ENCODE results near the gene MOB2.

The MOB2 gene

DNA sequence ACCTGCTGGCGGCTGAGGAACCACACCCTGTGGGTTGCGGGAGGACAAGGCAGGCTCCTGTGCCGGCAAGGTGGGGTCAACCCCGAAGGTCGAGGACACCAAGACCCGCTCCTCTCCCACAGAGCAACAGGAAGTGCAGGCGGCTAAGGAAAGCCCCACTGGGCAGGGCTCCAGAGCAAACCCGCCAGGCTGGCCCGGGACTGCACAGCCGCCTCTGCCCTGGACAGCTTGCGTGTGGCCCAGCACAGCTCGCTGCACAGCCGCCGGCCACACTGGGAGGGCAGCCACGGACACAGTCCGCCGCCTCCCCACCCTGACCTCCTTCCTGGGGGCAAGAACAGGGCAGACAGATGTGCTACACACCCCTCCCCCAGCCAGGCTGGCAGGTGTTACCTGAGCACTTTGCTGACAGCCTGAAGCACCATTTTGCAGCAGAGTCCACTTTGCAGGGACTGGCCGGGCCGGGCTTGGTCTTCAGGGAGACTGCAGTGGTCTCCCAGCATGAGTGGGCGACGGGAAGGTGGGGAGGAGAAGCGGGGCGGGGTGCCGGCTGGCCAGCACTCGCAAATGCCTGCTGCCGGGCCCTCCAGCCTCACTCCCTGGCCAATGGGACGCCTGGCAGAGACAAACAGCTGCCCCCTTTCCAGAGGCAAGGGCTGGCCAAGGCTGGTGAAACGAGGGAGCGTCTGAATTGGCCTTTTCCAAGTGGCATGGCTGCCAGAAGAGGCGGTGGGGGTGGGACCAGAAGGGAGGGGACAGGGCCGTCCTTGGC, at the start of gene MOB2:
Gene MOB2 (minus strand): TSS at position 726 of the 772 bp plus-strand sequence. CDS start 223 bp downstream, at position 503.
- DNase-seq, result no peak

GRCh38 chr11:1534682-1535081, 48.1 kb upstream of the MOB2 start:
- no peak for DNase-seq

GRCh38 chr11:1534171-1534570, 47.6 kb upstream of the MOB2 start:
- no peak for DNase-seq

GRCh38 chr11:1533342-1533725, 46.8 kb upstream of the MOB2 start:
- DNase-seq, result no peak

DNA sequence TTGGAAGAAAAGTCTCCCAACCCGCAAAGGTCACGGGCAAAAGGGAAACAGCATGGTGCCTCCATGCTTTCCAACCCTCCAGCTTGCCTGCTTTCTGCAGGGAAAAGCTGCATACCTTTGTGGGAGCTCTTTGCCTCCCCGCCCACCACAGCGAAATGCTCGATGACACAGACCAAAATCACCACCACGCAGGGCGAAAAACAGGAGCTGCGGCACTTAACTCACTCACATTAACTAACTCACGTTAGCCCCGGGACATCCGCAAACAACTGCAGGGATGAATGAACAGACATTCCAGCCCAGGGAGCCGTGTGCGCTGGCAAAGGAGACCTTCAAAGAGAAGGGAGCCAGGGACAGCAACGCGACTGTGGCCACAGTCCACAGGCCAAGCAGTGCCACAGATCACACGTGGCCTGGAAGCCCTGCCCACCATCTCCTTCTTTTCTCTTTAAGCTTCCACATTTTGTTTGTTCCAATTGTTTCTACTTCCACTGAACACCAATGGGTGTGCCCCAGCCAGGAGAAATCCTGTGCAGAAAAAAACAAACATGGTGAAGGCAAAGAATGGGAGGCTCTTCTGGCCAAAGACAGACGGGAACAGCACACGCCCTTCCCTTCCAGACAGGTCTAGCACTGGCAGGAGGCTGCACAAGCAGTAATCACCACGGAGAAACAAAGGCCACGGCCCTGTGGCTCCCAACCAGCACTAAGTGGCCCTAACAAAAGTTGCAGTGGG, 46.2 kb upstream of the MOB2 start:
- no peak for DNase-seq

DNA sequence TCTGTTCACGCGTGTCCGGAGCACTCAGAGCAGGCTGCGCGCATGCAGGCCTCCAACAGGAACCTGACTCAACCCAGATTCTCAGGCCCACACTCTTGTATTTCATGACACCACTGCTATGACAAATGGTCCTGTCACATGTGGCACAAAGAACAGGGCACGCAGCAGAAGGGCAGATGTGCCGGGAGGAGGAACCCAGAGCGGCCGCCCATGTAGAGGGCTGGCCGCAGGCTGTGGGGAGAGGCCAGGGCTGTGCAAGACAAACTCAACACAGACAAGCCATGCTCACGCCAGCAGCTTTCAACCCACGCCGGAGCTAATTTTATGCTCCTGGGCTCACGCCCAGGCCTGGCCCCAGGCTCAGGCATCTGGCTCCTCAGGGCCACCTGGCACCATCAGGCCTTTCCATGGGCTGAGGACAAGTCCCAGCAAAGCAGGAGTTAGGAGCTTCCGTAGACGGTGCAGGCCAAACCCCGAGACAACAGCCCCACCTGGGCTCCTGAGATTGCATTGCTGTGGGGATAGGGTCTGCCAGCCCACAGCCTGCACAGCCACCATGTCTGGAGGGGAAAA, 45.5 kb upstream of the MOB2 start:
- no peak for DNase-seq

GRCh38 chr11:1531449-1532013, 45.0 kb upstream of the MOB2 start:
- no peak for DNase-seq

- DNase-seq, result no peak
These were observed 44.3 kb upstream of the MOB2 start for GRCh38 chr11:1530686-1531448.

GRCh38 chr11:1529774-1530173, 43.2 kb upstream of the MOB2 start:
- DNase-seq, result no peak

GRCh38 chr11:1529286-1529685, 42.7 kb upstream of the MOB2 start:
- DNase-seq, result no peak

DNA sequence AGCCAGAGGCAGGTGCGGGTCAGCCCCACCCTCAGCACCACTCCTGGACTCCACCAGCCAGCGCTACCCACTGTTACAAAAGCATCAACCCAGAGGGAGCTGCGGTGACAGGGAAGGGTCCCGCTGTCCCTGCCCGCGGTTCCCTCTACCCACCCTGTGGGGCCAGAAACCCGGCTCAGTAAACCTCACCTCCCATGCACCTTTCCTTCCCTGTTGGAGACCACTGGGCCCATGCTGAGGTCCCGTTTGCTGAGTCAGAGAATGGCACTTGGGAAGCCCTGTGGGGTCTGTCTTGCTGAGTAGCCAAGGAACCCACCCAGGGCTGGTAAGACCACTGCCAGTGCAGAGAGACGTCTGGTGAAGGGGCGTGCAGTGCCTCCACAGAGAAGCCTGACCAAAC, 42.1 kb upstream of the MOB2 start:
- DNase-seq, result no peak

GRCh38 chr11:1526785-1527184, 40.2 kb upstream of the MOB2 start:
- no peak for DNase-seq

DNA sequence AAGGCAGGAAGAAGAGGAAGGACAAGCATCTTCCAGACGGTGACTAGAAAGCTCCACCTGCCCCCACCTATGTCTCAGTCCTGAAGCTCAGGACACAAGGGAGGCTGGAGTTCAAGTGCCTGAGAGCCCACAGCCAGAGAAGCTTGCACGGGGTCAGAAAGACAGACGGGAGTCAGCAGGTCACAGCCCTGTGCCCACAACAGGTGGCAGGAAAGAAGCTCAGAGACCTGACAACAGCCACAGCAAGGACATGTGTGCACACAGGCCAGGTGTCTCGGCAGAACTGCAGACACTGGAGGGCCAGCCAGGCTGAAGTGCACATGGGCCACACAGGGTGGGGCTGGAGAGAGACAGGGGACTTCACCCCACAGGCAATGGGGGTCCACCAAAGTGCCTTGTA, 37.2 kb upstream of the MOB2 start:
- no peak for DNase-seq

GRCh38 chr11:1523077-1523476, 36.5 kb upstream of the MOB2 start:
- no peak for DNase-seq

DNA sequence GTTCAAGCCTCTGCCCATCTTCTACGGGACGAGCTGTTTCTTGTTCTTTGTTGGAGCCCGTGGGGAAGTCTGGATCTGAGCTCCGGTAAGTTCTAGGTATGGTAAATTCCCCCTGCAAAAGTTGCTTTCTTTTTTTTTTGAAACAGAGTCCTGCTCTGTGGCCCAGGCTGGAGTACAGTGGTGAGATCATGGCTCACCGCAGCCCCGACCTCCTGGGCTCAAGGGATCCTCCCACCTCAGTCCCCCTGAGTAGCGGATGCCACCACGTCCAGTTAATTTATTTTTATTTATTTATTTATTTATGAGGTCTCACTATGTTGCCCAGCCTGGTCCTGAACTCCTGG, 35.5 kb upstream of the MOB2 start:
- DNase-seq, result no peak

DNA sequence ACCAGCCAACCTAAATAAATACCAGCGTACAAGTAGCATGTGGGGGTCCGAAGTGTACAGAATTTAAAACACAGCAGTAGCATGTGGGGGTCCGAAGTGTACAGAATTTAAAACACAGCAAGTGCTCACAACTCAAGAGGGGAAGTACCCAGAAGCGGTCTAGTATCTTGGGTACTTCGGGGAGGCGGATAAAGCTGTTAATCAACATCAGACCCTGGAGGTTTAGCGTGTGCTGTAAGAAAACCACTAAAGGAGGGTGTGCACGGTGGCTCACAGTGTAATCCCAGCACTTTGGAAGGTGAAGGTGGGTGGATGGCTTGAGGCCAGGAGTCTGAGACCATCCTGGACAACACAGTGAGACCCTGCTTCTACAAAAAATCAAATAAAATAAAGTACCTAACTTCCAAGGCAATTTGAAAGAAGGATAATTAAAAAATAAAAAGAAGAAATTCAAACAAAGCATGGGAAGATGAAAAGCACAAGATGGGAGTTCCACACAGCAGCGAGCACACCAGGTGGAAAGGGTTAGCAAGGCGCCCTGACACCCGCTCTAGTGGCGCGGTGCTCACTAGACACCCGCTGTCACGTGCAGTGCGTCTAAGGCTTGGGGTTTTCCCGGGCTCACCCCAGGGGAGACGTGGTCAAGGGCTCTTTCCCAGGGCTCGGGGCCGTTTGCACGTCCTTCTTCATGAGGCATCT, 35.0 kb upstream of the MOB2 start:
- DNase-seq, result no peak

- DNase-seq, result no peak
These were observed 34.2 kb upstream of the MOB2 start for GRCh38 chr11:1520663-1521267.

DNA sequence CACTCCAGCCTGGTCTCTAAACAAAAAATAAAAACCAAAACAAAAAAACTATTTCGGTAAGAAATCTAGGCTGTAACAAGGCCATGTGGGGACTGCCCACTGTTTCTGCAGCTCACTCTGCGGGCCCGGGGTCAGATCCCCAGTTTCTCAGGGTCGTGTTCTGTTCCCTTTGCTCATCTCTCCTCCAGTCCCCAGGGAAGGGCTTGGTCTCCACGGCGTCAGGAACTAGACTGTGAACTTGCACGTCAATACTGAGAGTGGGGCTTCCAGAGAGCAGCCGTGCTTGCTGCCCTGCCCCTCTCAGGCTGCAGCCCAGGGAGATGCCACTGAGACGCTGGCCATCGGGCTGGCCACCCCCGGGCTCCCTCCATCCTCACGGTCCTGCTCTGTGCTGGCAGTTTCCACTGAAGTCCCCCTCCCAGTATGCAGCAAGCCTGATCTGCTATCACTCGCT, 33.7 kb upstream of the MOB2 start:
- DNase-seq, result no peak

DNA sequence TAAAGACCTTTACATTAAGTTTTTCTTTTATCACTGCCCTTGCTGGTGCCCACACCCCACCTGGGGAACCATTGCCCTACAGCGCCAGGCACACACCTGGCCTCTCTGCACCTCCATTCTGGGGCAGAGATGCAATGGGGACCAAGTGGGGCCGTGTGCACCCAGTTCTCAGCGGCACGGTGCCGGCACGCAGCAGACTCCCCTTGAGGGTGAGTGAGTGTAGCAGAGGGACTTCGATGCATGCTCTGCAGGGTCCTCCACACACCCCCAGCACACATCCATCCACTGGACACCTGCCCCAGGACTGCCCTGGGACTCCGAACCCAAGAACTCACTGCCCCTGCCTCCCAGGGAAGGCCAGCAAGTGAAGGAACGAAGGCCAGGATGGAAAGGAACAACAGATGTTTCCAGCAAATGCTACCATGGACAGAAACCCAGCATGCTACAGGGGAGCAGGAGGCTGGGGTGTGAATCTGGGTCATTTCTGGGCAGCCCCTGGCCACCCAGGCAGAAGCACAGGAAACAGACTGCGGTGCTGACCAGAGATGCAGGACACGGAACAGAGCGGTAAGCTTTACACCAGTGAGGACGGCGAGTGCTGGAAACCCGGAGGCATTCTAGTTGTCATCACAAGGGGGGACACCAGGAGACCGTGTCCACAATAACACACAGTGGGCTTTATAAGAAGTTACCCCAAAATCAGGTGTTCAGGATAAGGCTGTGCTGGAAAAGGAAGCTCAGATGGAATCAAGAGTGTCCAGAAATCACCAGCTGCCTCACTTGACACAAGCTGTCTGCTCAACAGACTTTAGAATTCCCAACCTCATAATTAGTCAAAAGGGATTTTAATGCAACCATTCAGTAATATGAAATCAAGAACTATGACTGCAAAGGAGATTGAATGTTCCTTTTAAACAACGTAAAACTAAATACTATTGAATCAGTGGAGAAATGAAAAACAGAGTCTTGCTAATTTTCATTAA, 32.7 kb upstream of the MOB2 start:
- DNase-seq, result no peak

DNA sequence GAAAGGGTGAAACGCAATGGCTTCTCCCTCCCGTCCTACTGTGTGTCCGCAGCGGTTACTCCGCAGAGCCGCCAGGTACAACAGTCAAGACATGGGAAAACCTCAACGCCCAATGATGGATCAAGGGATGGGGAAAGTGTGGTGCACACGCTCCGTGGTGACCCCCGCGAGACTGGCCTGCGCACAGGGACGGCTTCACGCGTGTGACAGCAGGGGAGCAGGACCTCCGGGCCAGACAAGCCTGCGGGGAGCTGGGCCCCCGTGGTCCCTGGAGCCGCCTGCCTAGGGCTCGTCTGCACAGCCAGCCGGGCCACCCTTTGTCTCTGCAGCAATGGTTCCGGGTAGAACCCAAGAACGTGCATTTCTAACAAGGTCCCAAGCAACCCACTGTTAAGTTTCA, 31.7 kb upstream of the MOB2 start:
- DNase-seq, result no peak

All from stimulated activated CD4-positive, alpha-beta T cell treated with anti-CD3 and anti-CD28 coated beads, Interleukin-1b, Interleukin-23, amount 100 ng/mL, for 48 hours (primary cell).